HepG2 (cell line): Measurements from ENCODE around the gene TRA2B. TPM values are rescaled to one million over a fixed set of nuclear protein-coding genes. Genes with fewer than 3 reads are reported as not detected.

Experiments used
- ATAC-seq: fragments of 200-7000 bp; cut with Tn5 transposase; 3 replicates; pipeline ENCODE4 v1.9.1; 2020; ENCODE audit warnings: mild to moderate bottlenecking, moderate library complexity
- BruUV-seq: library from RNA; stranded (reverse); fragments of 400-500 nt; replicated peaks from 2 replicates; lab custom pipeline; 2021; lab: Mats Ljungman, UMichigan
- CTCF ChIA-PET: fragments of 300-600 bp; formaldehyde crosslinking; extraction: SDS; loops from one replicate; lab custom pipeline; 2021; ENCODE audit warnings: low total read pairs, inconsistent platforms, low intra/inter-chr PET ratio; lab: Yijun Ruan, JAX
- POLR2A ChIA-PET: fragments of 350-600 bp; sonication (Branson Sonifier 250); formaldehyde crosslinking; loops from one replicate; lab custom pipeline; 2020; ENCODE audit warnings: antibody characterized with exemption, inconsistent platforms; lab: Yijun Ruan, JAX
- DNase-seq: peaks from one replicate; pipeline ENCODE4 v3.0.0-alpha.2; 2015; ENCODE audit warnings: low spot score
- FAIRE-seq: peaks from 3 replicates; lab custom pipeline; 2011; peaks lifted over from hg19 to GRCh38; lab: Jason Lieb, UNC
- H2AFZ ChIP-seq: one replicate; pipeline ENCODE4 v1.6.1; 2011; ENCODE audit warnings: low read length, inconsistent platforms
- H3K27ac ChIP-seq: fragments of 300-600 bp; 3 replicates; pipeline ENCODE4 v1.8.0; 2011; ENCODE audit warnings: mixed run types, mild to moderate bottlenecking, mixed read lengths, low read length, inconsistent platforms; ENCODE audit not compliant: insufficient read depth; ENCODE audit errors: extremely low read length
- H3K27me3 ChIP-seq, 2 experiments: fragments of 200-600 bp in 1 of 2; 2 replicates in 1 of 2; 3 replicates in 1 of 2; pipeline versions ENCODE4 v1.6.0 to v1.8.0; 2011; ENCODE audit warnings: low read length in 2 of 2, mild to moderate bottlenecking in 2 of 2, moderate library complexity in 2 of 2, inconsistent platforms in 1 of 2; ENCODE audit not compliant: insufficient read depth in 2 of 2, control insufficient read depth in 1 of 2
- H3K36me3 ChIP-seq, 2 experiments: fragments of 200-600 bp in 1 of 2; replicated peaks in 1 of 2; 2 replicates in 1 of 2; 3 replicates in 1 of 2; pipeline versions ENCODE4 v1.5.1 to v1.8.0; 2011; ENCODE audit warnings: low read length in 2 of 2, inconsistent platforms in 1 of 2; ENCODE audit not compliant: insufficient read depth in 2 of 2, control insufficient read depth in 1 of 2
- H3K4me1 ChIP-seq: 2 replicates; pipeline ENCODE4 v1.5.1; 2012; ENCODE audit warnings: low read length, inconsistent platforms; ENCODE audit not compliant: insufficient read depth
- H3K4me2 ChIP-seq: 2 replicates; pipeline ENCODE4 v1.6.0; 2011; ENCODE audit warnings: low read depth, low read length, inconsistent platforms
- H3K4me3 ChIP-seq, 3 experiments: fragments of 200-600 bp in 1 of 3; sonication (generic), shearing (Covaris generic) in 1 of 3; replicated peaks in 1 of 3; 2 replicates each; pipeline ENCODE4 v1.5.1; 2011 to 2016; ENCODE audit warnings: low read length in 3 of 3, inconsistent platforms in 2 of 3, low read depth in 2 of 3, mild to moderate bottlenecking in 2 of 3, control low read depth in 1 of 3, mixed read lengths in 1 of 3; ENCODE audit not compliant: insufficient read depth in 1 of 3
- H3K79me2 ChIP-seq: one replicate; pipeline ENCODE4 v1.6.1; 2011; ENCODE audit warnings: low read length, inconsistent platforms; ENCODE audit not compliant: insufficient read depth
- H3K9ac ChIP-seq: 2 replicates; pipeline ENCODE4 v1.6.0; 2011; ENCODE audit warnings: mild to moderate bottlenecking, low read depth, low read length, inconsistent platforms; ENCODE audit not compliant: insufficient read depth
- H3K9me3 ChIP-seq: 2 replicates; pipeline ENCODE4 v1.5.1; 2012; ENCODE audit warnings: mild to moderate bottlenecking, low read length
- H4K20me1 ChIP-seq: 2 replicates; pipeline ENCODE4 v1.6.0; 2011; ENCODE audit warnings: inconsistent platforms, mild to moderate bottlenecking, low read length, moderate library complexity; ENCODE audit not compliant: insufficient read depth
- FOXM1 ChIP-seq: sonication (generic); formaldehyde crosslinking; IDR thresholded peaks from 2 replicates; pipeline ENCODE4 v1.5.0; 2020; ENCODE audit warnings: missing genetic modification reagents
- MIXL1 ChIP-seq: IDR thresholded peaks from 2 replicates; pipeline ENCODE4 v1.6.1; 2016
- SSRP1 ChIP-seq: IDR thresholded peaks from 2 replicates; pipeline ENCODE4 v1.6.1; 2016; ENCODE audit warnings: control low read depth
- ZMAT3 ChIP-seq: sonication (generic); formaldehyde crosslinking; conservative IDR thresholded peaks from 2 replicates; pipeline ENCODE4 v1.7.0; 2021; ENCODE audit warnings: missing genetic modification reagents
- ZNF318 ChIP-seq: sonication (generic); formaldehyde crosslinking; IDR thresholded peaks from 2 replicates; pipeline ENCODE4 v1.4.0; 2020; ENCODE audit warnings: mild to moderate bottlenecking, missing genetic modification reagents
- ZNF431 ChIP-seq: sonication (generic); formaldehyde crosslinking; IDR thresholded peaks from 2 replicates; pipeline ENCODE4 v1.9.0; 2022; ENCODE audit warnings: missing genetic modification reagents, low read depth, mild to moderate bottlenecking, borderline replicate concordance
- WGBS: methylation state at CpG from one replicate; pipeline ENCODE4 v1.1.6; 2017; ENCODE audit warnings: low lambda C conversion rate; 5-methylcytosine and 5-hydroxymethylcytosine counted together
- in situ Hi-C: cut with HindIII; loops from 2 replicates; pipeline ENCODE4 v1.10.0; 2017; ENCODE audit warnings: low pct_unique_long_range_greater_than_20kb; ENCODE audit not compliant: extremely low pct_ligation_motif_present
- intact Hi-C: fragments of 100-400 bp; cut with micrococcal nuclease; formaldehyde crosslinking; loops from one replicate; pipeline ENCODE4 v1.10.0; 2022; ENCODE audit not compliant: unreplicated experiment
- polyA plus RNA-seq, 8 experiments: library from polyadenylated mRNA; depleted of rRNA in 3 of 8; stranded (reverse) in 7 of 8; unstranded in 1 of 8; fragments of >200 nt; fragmentation: Illumina TruSeq in 4 of 8; extraction: Trizol in 4 of 8; gene quantifications; 2 replicates each; pipeline versions ENCODE4 v1.2.1 to v1.2.3, GENCODE V29; 2011 to 2016; ENCODE audit warnings: low read depth in 4 of 8, missing spikeins in 1 of 8, mixed read lengths in 1 of 8; ENCODE audit not compliant: insufficient read depth in 1 of 8
- total RNA-seq, 5 experiments: library from RNA; depleted of rRNA; stranded (reverse); fragments of >200 nt; fragmentation: Illumina TruSeq; extraction: Trizol; gene quantifications; 2 replicates each; pipeline ENCODE4 v1.2.3, GENCODE V29; 2016; ENCODE audit warnings: low read depth in 1 of 5
- TF ChIP-seq, protein P1 (sequence below): IDR thresholded peaks from 2 replicates; pipeline ENCODE4 v1.6.1; 2016; ENCODE audit warnings: low read depth, control low read depth
- TF ChIP-seq, protein P2 (sequence below): fragments of 450-650 bp; IDR thresholded peaks from 2 replicates; pipeline ENCODE4 v1.6.1; 2017; ENCODE audit warnings: mild to moderate bottlenecking

The TRA2B gene
- total and polyA plus RNA-seq, 2 of the 13 experiments (the other 11 are each of a cell fraction or from before 2014, with no cell fraction given) = 105 to 241 TPM

GRCh38 chr3:185961675-185962232 lies 23.9 kb upstream of the TRA2B start:
- H4K20me1 ChIP-seq = no peaks in the 10 kb centered on the region

More at GRCh38 chr3:185961675-185962232, 23.9 kb upstream of the TRA2B start:
- Histone ChIP-seq H3K27me3 (no peaks in the 10 kb centered on the region), H2AFZ (no peak overlapping the region), H3K36me3 (no peaks in the 10 kb centered on the region), H3K4me2 (peak overlapping the region; percentile 82), H3K4me3 (no peak overlapping the region)
- in situ Hi-C loops = no loop called here
- FAIRE-seq = no peak
- DNase-seq = no peak
- CTCF ChIA-PET = no interaction called here
- intact Hi-C loops = no loop called here
- TF ChIP-seq ZMAT3 (CRISPR knock-in tag) (no peak), SSRP1 (CRISPR knock-in tag) (no peak), MIXL1 (no peak), FOXM1 (no peak), ZNF318 (CRISPR knock-in tag) (no peak), ZNF431 (CRISPR knock-in tag) (no peak)
- TF ChIP-seq, protein P1, sequence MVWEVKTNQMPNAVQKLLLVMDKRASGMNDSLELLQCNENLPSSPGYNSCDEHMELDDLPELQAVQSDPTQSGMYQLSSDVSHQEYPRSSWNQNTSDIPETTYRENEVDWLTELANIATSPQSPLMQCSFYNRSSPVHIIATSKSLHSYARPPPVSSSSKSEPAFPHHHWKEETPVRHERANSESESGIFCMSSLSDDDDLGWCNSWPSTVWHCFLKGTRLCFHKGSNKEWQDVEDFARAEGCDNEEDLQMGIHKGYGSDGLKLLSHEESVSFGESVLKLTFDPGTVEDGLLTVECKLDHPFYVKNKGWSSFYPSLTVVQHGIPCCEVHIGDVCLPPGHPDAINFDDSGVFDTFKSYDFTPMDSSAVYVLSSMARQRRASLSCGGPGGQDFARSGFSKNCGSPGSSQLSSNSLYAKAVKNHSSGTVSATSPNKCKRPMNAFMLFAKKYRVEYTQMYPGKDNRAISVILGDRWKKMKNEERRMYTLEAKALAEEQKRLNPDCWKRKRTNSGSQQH = no peak
- TF ChIP-seq, protein P2, sequence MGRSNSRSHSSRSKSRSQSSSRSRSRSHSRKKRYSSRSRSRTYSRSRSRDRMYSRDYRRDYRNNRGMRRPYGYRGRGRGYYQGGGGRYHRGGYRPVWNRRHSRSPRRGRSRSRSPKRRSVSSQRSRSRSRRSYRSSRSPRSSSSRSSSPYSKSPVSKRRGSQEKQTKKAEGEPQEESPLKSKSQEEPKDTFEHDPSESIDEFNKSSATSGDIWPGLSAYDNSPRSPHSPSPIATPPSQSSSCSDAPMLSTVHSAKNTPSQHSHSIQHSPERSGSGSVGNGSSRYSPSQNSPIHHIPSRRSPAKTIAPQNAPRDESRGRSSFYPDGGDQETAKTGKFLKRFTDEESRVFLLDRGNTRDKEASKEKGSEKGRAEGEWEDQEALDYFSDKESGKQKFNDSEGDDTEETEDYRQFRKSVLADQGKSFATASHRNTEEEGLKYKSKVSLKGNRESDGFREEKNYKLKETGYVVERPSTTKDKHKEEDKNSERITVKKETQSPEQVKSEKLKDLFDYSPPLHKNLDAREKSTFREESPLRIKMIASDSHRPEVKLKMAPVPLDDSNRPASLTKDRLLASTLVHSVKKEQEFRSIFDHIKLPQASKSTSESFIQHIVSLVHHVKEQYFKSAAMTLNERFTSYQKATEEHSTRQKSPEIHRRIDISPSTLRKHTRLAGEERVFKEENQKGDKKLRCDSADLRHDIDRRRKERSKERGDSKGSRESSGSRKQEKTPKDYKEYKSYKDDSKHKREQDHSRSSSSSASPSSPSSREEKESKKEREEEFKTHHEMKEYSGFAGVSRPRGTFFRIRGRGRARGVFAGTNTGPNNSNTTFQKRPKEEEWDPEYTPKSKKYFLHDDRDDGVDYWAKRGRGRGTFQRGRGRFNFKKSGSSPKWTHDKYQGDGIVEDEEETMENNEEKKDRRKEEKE = no peak
- TF ChIP-seq, all 625 proteins: peak for 0
- POLR2A ChIA-PET = interaction anchor here (1.3 to 3.0 kb wide), 2 partner anchors 8 to 11 kb away, joined by 5 to 18 read pairs; no protein-coding TSS in a partner anchor
- Histone ChIP-seq H3K9ac (no peak overlapping the region), H3K27ac (no peak overlapping the region), H3K9me3 (no peaks in the 10 kb centered on the region), H3K79me2 (peaks cover 4% of the 10 kb centered on the region), H3K4me1 (peaks cover 77% of the 10 kb centered on the region)
- ATAC-seq = no peak
- WGBS = 95% methylated on average over 4 of the region's 4 CpGs
- no TSS peak for BruUV-seq
